Endothelial cell (in vitro differentiated cells): Measurements from ENCODE around the gene NFIX. TPM values are rescaled to one million over a fixed set of nuclear protein-coding genes. Genes with fewer than 3 reads are reported as not detected.

Experiments used
- DNase-seq: peaks from one replicate; pipeline ENCODE4 v3.0.0; 2021; ENCODE audit warnings: low spot score
- H3K27ac Mint-ChIP-seq: one replicate; pipeline ENCODE4 v1.8.0; 2021; ENCODE audit warnings: mixed read lengths, inconsistent platforms; ENCODE audit not compliant: unreplicated experiment
- H3K27me3 Mint-ChIP-seq: one replicate; pipeline ENCODE4 v1.8.0; 2021; ENCODE audit warnings: mild to moderate bottlenecking, moderate library complexity, mixed read lengths, inconsistent platforms; ENCODE audit not compliant: unreplicated experiment
- H3K36me3 Mint-ChIP-seq: one replicate; pipeline ENCODE4 v1.8.0; 2021; ENCODE audit warnings: mild to moderate bottlenecking, low read depth, mixed read lengths, inconsistent platforms; ENCODE audit not compliant: unreplicated experiment
- H3K4me1 Mint-ChIP-seq: one replicate; pipeline ENCODE4 v1.8.0; 2021; ENCODE audit warnings: mild to moderate bottlenecking, mixed read lengths, inconsistent platforms; ENCODE audit not compliant: unreplicated experiment
- H3K4me3 Mint-ChIP-seq: one replicate; pipeline ENCODE4 v1.8.0; 2021; ENCODE audit warnings: mild to moderate bottlenecking, mixed read lengths, inconsistent platforms; ENCODE audit not compliant: unreplicated experiment
- H3K9me3 Mint-ChIP-seq: one replicate; pipeline ENCODE4 v1.8.0; 2021; ENCODE audit warnings: mixed read lengths, inconsistent platforms; ENCODE audit not compliant: unreplicated experiment
- CTCF ChIP-seq: fragments of 200-600 bp; sonication (generic); IDR thresholded peaks from one replicate; pipeline ENCODE4 v1.5.0; 2021; ENCODE audit warnings: antibody characterized with exemption; ENCODE audit not compliant: unreplicated experiment
- total RNA-seq: library from RNA; stranded (reverse); fragmentation: NEBNext Ultra II Directional; extraction: Animal tissue kit (Norgen Biotek cat#: 25700); gene quantifications from one replicate; pipeline ENCODE4 v1.2.1, GENCODE V29; 2021; ENCODE audit not compliant: unreplicated experiment

Gene NFIX
- total RNA-seq, 1 donor from 2014 or later, result 9.9 TPM

GRCh38 chr19:13064092-13064489 lies 68.8 kb downstream of the NFIX start:
- peaks cover 50% of the 10 kb centered on the region for H3K4me1 Mint-ChIP-seq
- no peaks in the 10 kb centered on the region for H3K9me3 Mint-ChIP-seq
- TF ChIP-seq CTCF, result no peak
- no peaks in the 10 kb centered on the region for H3K36me3 Mint-ChIP-seq
- peaks cover 10% of the 10 kb centered on the region for H3K27me3 Mint-ChIP-seq
- no peak overlapping the region for H3K27ac Mint-ChIP-seq
- no peak for DNase-seq
- H3K4me3 Mint-ChIP-seq, result no peak overlapping the region

GRCh38 chr19:13066226-13066625 lies 71.0 kb downstream of the NFIX start:
- peaks cover 16% of the 10 kb centered on the region for H3K27me3 Mint-ChIP-seq
- no peak for DNase-seq
- TF ChIP-seq CTCF, result no peak
- H3K9me3 Mint-ChIP-seq, result no peaks in the 10 kb centered on the region
- no peaks in the 10 kb centered on the region for H3K36me3 Mint-ChIP-seq
- no peak overlapping the region for H3K27ac Mint-ChIP-seq
- no peak overlapping the region for H3K4me3 Mint-ChIP-seq
- H3K4me1 Mint-ChIP-seq, result peaks cover 64% of the 10 kb centered on the region

GRCh38 chr19:13066933-13067807 lies 71.9 kb downstream of the NFIX start:
- DNase-seq, result no peak
- Mint-ChIP-seq H3K4me3 (peak overlapping the region; percentile 37), H3K36me3 (no peaks in the 10 kb centered on the region), H3K27ac (no peak overlapping the region), H3K4me1 (peaks cover 61% of the 10 kb centered on the region), H3K9me3 (no peaks in the 10 kb centered on the region), H3K27me3 (peaks cover 16% of the 10 kb centered on the region)
- no peak for TF ChIP-seq CTCF

GRCh38 chr19:13068085-13068846 lies 73.0 kb downstream of the NFIX start:
- TF ChIP-seq CTCF, result no peak
- no peak for DNase-seq
- no peak overlapping the region for H3K27ac Mint-ChIP-seq
- H3K9me3 Mint-ChIP-seq, result no peaks in the 10 kb centered on the region
- peaks cover 51% of the 10 kb centered on the region for H3K4me1 Mint-ChIP-seq
- no peaks in the 10 kb centered on the region for H3K36me3 Mint-ChIP-seq
- peaks cover 16% of the 10 kb centered on the region for H3K27me3 Mint-ChIP-seq
- H3K4me3 Mint-ChIP-seq, result no peak overlapping the region
